ENCODE results near the gene C22orf15. TPM values are rescaled to one million over a fixed set of nuclear protein-coding genes. Genes with fewer than 3 reads are reported as not detected.
"Not testable (repeated sequence)": the region's sequence is repeated elsewhere in the genome, so short reads cannot be mapped to it uniquely, and the experiment has no call there.

Gene C22orf15
- total RNA-seq, 1 donor from 2014 or later = not detected

DNA sequence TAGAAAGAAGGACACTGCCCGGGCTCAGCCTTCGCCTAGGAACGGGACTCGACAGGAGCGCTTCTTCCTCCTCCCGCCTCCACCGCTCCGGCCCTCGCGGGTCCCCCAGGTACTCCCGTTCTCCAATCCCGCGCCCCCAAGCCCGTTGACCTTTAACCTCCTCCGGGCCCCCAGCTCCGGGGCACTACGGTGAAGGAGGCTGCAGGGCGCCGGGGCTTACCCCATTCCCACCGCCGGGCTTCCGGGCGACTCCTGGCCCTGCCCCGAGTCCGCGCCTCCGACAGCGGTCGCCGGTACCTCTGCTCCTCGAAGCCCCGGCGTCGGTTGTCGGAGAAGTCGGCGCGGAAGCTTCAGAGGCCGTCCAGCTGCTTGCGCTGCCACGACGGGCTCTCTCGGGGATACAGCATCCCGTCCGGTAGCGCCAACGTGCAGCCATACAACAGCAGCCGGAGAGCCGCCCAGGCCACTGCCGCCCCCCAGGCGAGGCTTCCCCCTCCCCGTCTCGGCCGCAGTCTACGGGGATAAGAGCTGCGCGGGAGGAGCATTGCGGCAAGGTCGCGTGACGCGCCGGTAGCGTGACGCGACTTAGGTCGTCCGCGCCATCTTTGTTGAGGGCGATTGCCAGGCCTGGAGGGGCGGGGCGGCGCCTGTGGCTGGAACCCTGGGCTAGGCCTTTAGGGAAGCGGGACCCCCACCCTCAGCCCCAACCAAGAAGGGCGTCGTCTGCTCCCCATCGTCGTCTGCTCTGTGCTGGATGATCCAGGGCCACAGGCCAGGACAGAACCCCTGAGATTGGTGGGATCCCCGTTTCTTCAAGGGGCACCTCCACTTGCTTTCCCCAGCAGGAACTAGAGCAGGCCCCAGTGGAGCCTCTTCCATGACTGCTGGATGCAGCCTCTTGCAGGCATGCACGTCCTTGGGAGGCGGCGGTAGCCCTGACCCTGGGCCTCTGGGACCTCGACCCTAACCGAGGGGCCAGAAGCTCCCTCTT is 45.7 kb upstream of the C22orf15 start:
- Histone ChIP-seq H3K27me3 (ENCODE audit: control insufficient read depth, insufficient read depth, low read length) (no peaks in the 10 kb centered on the region), H3K36me3 (ENCODE audit: control insufficient read depth, insufficient read depth, low read length) (peaks cover 5% of the 10 kb centered on the region), H3K4me3 (ENCODE audit: low read depth, low read length) (peak overlapping the region; percentile 77)
- TF ChIP-seq, protein P1, sequence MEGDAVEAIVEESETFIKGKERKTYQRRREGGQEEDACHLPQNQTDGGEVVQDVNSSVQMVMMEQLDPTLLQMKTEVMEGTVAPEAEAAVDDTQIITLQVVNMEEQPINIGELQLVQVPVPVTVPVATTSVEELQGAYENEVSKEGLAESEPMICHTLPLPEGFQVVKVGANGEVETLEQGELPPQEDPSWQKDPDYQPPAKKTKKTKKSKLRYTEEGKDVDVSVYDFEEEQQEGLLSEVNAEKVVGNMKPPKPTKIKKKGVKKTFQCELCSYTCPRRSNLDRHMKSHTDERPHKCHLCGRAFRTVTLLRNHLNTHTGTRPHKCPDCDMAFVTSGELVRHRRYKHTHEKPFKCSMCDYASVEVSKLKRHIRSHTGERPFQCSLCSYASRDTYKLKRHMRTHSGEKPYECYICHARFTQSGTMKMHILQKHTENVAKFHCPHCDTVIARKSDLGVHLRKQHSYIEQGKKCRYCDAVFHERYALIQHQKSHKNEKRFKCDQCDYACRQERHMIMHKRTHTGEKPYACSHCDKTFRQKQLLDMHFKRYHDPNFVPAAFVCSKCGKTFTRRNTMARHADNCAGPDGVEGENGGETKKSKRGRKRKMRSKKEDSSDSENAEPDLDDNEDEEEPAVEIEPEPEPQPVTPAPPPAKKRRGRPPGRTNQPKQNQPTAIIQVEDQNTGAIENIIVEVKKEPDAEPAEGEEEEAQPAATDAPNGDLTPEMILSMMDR (IDR thresholded peaks at IDR 0.05; ENCODE audit: insufficient read depth, low read length, severe bottlenecking) = no peak
- FAIRE-seq (no peak), DNase-seq (ENCODE audit: low read depth) (peak; percentile 51)

DNA sequence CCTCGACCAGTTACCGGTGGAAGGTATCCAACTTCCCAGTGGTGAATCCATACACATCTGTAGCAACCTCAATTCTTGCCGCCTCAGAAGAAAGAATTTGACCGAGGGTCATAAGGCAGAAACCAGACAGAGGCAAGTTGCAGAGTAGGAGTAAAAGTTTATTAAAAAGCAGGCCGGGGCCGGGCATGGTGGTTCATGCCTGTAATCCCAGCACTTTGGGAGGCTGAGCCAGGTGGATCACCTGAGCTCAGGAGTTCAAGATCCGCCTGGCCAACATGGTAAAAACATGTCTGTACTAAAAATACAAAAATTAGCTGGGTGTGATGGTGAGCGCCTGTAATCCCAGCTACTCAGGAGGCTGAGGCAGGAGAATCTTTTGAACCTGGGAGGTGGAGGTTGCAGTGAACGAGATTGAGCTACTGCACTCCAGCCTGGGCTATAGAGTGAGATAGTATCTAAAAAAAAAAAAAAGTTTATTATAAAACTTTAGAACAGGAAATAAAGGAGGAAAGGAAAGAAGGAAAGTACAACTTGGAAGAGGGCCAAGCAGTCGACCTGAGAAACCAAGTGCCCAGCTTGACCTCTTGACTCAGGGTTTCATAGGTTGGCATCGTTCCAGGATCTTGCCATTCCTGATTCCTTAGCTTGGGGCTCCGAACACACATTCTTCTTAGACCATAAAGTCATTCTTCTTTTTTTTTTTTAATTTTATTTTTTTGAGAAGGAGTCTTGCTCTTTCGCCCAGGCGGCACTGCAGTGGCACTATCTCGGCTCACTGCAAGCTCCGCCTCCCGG is 44.2 kb upstream of the C22orf15 start:
- Histone ChIP-seq H3K27me3 (ENCODE audit: control insufficient read depth, insufficient read depth, low read length) (no peaks in the 10 kb centered on the region), H3K4me3 (ENCODE audit: low read depth, low read length) (no peak overlapping the region), H3K36me3 (ENCODE audit: control insufficient read depth, insufficient read depth, low read length) (peaks cover 5% of the 10 kb centered on the region)
- no peak for FAIRE-seq
- TF ChIP-seq, protein P1 (IDR thresholded peaks at IDR 0.05; ENCODE audit: insufficient read depth, low read length, severe bottlenecking) = no peak
- DNase-seq (ENCODE audit: low read depth) = no peak

DNA sequence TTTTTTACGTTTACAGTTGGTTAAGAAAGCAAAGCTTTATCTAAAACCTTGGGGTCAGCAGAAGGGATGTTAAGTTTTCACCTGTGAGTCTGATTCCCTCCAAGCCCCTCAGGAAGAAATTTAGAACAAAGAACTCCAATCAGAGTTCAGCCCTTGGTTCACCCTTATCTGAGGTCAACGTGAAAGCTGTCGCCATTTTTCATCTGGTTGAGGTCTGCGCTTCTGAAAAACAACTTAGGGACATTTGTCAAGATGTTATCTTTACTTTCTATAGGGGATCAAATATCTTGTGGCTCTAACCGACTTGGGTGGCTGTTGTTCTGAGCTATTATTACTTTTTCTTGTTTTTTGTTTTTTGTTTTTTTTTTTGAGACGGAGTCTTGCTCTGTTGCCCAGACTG is 41.9 kb upstream of the C22orf15 start:
- FAIRE-seq = no peak
- TF ChIP-seq, protein P1 (IDR thresholded peaks at IDR 0.05; ENCODE audit: insufficient read depth, low read length, severe bottlenecking) = no peak
- no peak for DNase-seq (ENCODE audit: low read depth)
- no peaks in the 10 kb centered on the region for H3K36me3 ChIP-seq (ENCODE audit: control insufficient read depth, insufficient read depth, low read length)
- no peak overlapping the region for H3K4me3 ChIP-seq (ENCODE audit: low read depth, low read length)
- H3K27me3 ChIP-seq (ENCODE audit: control insufficient read depth, insufficient read depth, low read length) = no peaks in the 10 kb centered on the region

DNA sequence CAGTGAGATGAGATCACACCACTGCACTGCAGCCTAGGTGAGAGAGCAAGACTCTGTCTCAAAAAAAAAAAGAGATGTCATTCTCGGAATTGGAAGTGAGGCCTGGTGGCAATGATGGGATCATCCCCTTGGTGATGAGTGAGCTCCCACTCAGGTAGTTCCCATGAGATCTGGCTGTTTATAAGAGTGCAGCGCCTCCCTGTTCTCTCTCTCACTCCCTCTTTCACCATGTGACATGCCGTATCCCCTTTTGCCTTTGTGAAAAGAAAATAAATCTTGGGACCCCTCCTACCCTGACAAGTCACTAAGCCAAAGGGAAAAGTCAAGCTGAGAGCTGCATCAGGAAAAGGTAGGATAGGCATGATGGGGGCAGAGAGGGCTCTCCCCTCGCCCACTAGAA is 40.6 kb upstream of the C22orf15 start:
- no peak overlapping the region for H3K4me3 ChIP-seq (ENCODE audit: low read depth, low read length)
- no peak for DNase-seq (ENCODE audit: low read depth)
- H3K36me3 ChIP-seq (ENCODE audit: control insufficient read depth, insufficient read depth, low read length) = no peaks in the 10 kb centered on the region
- H3K27me3 ChIP-seq (ENCODE audit: control insufficient read depth, insufficient read depth, low read length) = no peaks in the 10 kb centered on the region
- TF ChIP-seq, protein P1 (IDR thresholded peaks at IDR 0.05; ENCODE audit: insufficient read depth, low read length, severe bottlenecking) = no peak
- no peak for FAIRE-seq

DNA sequence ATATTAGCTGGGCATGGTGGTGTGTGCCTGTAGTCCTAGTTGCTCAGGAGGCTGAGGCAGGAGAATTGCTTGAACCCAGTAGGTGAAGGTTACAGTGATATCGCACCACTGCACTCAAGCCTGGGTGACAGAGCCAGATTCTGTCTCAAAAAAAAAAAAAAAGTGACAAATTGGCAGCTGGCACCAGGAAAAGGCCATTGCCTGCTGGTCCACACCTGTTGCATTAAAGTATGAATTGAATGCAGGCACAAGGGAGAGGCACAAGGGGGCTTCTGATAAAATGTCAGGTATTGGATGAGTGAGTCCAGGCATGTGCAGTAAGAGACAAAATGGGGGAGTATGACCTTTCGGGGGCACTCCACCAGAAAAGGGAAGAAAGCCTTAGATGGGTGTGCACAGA is 40.1 kb upstream of the C22orf15 start:
- no peak for FAIRE-seq
- TF ChIP-seq, protein P1 (IDR thresholded peaks at IDR 0.05; ENCODE audit: insufficient read depth, low read length, severe bottlenecking) = no peak
- Histone ChIP-seq H3K4me3 (ENCODE audit: low read depth, low read length) (no peak overlapping the region), H3K27me3 (ENCODE audit: control insufficient read depth, insufficient read depth, low read length) (no peaks in the 10 kb centered on the region), H3K36me3 (ENCODE audit: control insufficient read depth, insufficient read depth, low read length) (no peaks in the 10 kb centered on the region)
- no peak for DNase-seq (ENCODE audit: low read depth)

DNA sequence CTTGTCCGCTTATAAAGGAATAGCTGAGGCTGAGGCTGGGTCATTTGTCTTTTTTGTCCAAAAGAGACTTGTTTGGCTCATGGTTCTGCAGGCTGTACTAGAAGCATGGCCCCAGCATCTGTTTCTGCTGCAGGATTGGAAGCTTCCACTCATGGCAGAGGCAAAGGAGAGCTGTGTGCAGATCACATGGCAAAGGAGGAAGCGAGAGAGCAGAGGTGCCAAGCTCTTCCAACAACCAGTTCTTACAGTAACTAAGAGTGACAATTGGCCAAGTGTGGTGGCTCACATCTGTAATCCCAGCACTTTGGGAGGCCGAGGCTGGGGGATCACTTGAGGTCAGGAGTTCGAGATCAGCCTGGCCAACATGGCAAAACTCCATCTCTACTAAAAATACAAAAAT is 34.7 kb upstream of the C22orf15 start:
- not testable (repeated sequence) for H3K4me3 ChIP-seq (ENCODE audit: low read depth, low read length); FAIRE-seq; DNase-seq (ENCODE audit: low read depth); H3K36me3 ChIP-seq (ENCODE audit: control insufficient read depth, insufficient read depth, low read length); H3K27me3 ChIP-seq (ENCODE audit: control insufficient read depth, insufficient read depth, low read length)

Measured in bronchial epithelial cell (primary cell).